Putamen (tissue), 1 donor: ENCODE measurements around the gene CUTA.
"Not testable (repeated sequence)": the region's sequence is repeated elsewhere in the genome, so short reads cannot be mapped to it uniquely, and the experiment has no call there.

Experiments used
- DNase-seq: peaks from one replicate; pipeline ENCODE4 v3.0.0-alpha.2; 2016; ENCODE audit warnings: low spot score

Gene CUTA

DNA sequence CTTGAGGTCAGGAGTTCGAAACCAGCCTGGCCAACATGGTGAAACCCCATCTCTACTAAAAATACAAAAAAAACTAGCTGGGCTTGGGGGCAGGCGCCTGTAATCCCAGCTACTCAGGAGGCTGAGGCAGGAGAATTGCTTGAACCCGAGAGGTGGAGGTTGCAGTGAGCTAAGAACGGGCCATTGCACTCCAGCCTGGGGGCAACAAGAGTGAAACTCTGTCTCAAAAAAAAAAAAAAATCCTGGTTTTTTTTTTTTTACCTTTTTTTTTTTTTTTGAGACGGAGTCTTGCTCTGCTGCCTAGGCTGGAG lies 50.2 kb downstream of the CUTA start:
- DNase-seq = not testable (repeated sequence)

DNA sequence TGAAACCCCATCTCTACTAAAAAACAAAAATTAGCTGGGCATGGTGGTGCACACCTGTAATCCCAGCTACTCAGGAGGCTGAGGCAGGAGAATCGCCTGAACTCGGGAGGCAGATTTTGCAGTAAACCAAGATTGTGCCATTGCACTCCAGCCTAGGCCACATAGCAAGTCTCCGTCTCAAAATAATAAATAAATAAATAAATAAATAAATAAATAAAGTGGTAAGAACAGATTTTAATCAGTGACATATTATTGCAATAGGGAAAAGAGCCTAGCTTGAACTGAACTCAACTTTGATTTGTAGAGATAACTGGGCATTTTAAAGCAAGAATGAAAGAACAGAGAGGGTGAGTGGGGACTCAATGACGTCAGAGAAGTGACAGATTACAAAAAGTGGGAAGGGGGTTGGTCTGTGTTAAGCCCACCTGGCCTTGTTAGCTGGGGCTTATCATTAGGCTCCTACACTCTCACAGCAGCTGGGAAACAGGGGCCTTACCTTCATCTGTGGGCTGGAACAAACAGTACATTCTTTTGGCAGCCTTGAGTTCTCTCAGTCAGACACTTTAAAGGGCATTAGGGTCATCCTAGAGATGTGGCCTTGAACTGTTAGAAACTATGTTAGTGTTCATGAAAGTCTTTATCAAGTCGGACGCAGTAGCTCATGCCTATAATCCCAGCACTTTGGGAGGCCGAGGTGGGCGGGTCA lies 50.7 kb downstream of the CUTA start:
- DNase-seq = no peak
